GM18909 (cell line): ENCODE measurements around the gene POU3F3.

ENCODE experiments used
- ATAC-seq: cut with Tn5 transposase; IDR thresholded peaks from one replicate; pipeline ENCODE4 v1.9.1; 2021; ENCODE audit warnings: mild to moderate bottlenecking; ENCODE audit not compliant: unreplicated experiment, poor library complexity

The POU3F3 gene

GRCh38 chr2:104859766-104860450 is 6.0 kb downstream of the POU3F3 start:
- no peak for ATAC-seq

DNA sequence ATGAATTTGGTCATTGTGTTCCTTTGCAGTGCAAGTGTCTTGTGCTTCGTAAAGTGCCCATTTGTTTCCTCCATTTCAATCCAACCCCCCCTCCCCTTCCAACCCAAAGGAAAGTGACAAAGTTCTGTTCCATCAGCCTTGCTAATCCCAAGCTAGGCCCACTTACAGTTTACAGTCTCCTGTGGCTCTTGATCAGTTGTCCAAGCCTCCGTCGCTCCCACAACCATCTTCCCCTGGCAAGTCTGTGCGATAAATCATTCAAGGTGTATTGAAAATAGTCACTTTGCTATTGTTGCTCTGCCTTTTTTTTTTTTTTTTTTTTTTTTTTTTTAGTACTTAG is 6.5 kb downstream of the POU3F3 start:
- ATAC-seq, result no peak

DNA sequence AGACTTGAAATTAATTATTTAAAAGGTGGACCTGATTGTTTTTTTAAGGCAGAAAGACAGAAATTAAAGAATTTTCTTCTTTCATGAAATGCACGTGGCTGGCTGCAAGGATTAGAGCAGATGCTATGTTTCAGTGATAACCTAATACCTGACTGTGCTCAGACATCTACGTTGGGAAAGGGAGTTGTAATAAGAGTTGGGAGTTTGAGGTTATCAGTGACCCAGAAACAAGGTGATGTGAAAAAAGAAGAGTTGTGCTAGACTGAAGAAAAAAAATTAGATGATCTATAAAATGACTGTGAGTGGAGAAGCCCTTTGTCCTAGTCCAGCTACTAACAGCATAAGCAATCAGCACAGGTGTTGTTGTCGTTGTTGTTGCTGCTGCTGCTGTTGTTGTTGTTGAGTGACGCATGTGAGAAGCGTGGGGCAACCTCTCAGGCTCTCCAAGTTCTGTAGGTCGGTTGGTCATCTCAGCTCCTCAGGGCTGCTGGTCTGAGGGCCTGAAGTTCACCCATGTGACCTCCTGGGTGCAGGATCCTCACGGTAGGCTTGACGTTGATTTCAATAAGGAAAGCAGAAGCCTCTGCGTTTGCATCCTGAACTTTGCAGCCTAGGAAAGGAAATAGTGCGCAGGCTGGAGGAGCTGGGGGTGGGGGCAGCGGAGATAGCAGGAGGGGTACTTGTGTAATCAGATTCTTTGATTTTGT is 7.6 kb downstream of the POU3F3 start:
- ATAC-seq, result no peak

DNA sequence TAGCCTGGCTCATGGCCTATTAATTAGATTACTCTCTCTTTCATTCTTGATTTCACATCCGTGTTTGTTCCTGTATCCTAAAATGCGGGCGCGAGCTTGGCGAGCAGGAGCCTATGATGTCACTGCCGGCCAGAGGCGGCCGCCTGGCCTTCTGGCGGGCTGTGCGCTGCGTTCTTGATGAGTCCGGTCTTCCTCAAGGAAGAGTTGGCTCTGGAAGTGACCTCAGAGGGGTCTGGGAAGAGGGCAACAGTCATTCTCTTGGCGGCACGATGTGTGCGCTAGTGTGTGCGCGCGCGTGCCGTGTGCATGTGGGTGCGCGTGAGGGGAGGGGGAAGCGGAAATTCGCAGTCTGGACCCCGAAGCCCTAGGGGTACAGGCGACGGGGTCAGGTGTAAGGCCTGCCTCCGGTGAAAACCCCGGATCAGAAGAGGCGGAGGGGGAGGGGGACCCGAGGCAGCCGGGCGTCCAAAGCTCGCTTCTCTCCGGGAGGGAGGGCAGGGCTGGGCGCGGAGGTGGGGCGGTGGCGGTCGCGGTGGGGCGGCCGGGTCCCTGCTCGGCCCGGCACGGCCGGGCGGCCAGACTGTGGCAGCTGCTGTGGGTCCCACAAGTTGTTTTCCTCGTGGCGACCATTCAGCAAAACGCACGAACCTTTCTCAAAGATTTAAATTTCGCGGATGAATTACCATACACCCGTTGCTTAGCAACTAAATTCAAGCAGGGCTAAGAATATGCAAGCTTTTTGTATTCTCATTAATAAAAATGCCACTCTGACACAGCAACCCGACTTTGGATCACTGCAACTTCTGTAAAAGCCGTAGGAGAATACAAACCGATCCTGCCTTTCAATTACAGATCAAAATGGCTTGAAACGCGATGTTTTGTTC is 8.4 kb downstream of the POU3F3 start:
- no peak for ATAC-seq

DNA sequence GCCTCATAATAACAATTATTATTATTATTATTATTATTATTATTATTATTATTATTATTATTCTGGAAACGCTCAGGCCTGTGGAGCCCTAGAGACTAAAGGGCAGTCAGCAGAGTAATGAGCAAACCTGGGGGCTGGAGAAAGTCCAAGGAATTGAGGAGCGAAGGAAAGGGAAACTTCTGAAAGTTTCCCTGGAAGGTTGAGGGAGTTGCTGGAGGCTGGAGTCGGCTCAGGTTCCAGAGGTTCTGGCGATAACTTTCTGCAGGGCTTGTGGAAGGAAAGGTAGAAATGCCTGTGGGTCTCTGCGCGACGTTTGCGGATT is 9.2 kb downstream of the POU3F3 start:
- ATAC-seq, result no peak

DNA sequence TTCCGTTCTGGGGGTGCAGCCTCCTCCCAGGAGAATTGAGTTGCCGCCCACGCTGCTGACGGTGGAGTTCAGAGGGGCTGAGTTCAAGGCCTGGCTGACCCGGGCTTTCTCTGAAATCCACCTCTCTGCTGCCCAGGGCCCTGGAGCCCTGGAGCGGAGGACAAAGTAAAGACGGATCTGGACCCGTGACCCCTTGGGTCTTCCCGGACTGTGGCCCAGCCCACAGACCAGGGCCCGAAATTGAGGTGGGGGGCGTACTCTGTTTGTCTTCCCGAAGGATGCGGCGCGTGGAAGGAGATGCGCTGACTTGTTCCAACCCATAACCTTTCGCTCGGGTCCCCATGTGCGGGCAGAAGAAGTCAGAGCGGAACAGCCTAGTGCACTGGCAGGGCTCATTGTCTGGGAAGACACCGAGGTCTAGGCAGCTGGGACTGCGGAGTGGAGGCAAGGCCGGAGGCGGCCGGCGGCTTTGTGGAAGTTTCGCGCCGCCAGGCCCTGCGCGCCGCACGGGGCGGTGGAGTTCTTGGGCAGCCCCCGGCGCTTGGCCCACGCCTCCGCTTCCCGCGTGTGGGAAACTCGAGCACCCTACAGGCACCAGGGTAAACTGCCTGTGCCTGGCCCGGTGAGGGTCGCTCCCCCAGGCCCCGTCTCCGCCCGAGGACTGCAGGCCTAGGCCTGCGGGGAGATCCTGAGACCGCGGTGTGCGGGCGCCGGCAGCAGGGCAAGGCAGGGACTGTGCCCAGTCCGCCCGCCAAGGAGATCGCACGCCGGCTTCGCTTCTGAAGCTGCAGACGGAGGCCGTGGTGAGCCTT is 9.8 kb downstream of the POU3F3 start:
- no peak for ATAC-seq

DNA sequence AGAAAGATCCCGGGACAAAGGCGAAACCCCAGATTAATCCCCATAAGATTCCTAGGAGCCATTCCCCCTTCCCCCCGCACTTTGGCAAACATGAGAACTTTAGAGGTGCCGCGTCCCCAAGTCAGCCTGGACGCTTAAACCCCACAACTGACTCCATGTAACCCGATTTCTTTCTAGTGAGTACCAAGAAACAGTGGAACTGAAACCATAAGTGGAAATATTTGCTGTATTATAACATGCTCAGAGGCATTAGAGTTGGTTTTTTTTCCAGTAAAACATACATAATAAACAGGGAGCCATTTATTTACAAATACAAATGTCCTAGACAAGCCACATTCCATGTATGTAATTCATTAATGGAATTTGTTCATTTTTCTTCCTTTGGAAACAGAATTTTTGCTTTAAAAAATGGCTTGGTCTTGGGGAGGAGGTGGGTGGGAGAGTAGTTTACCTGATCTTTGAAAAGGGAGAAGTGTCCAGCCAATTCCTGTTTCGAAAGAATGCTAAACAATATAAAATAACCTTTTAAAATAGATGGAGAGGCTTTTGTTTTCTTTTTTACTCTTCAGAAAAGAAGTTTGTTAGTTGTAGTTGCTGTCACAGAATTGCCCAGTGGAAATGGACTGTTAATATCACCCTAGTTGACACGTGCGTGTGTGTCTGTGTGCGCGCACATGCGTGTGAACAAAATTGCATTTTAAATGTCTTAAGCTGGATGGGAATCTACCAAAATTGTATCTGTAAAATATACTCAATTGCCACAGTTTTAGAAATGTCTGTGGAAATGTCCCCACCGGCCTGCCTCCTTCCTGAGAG is 10.6 kb downstream of the POU3F3 start:
- ATAC-seq, result no peak

GRCh38 chr2:104865096-104865470 is 11.2 kb downstream of the POU3F3 start:
- ATAC-seq, result no peak

- ATAC-seq, result no peak
Observed at GRCh38 chr2:104866122-104866864, 12.4 kb downstream of the POU3F3 start.

DNA sequence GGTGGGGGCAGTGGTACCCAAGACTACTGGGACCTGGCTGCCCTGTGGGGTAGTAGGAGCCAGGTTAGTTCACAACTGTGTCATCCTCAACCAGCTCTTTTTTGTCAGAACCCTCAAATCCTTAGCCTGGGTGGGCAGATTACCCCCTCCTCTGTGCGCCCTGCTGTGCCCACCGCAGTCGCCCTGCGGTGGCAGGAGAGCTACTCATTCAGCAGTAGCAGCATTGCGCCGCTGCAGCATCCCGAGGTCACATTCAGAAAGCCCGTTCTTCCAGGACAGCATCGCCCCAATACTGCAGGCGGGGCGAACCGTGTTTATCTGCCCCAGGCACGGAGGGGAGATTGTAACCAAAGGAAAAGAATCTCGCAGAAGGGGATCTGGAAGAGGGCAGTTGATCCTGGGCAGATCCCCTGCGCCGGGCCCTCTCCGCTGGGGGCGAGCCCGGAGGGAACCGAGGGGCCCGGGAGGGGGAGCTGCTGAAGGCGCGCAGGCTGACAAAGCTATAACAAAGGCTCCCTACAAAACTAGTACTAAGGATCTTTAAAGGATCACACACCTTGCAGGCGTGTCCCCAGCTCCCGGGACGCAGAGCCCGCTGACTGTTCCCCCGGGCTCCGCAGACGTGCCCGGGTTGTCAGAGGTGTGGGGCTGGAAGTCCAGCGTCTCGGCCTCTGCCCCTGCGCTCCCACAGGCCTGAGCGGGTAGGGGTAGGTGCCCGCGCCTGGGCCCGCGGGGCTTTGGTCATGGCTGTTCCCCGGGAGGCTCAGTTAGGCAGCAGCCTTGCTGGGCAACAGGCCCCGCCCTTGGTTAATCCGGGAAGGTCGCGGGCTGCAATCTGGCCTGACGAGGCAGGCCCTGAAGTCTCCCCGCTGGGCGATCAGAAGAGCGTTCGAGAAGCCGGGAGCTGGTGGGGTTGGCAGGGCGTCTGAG is 13.2 kb downstream of the POU3F3 start:
- ATAC-seq, result no peak

DNA sequence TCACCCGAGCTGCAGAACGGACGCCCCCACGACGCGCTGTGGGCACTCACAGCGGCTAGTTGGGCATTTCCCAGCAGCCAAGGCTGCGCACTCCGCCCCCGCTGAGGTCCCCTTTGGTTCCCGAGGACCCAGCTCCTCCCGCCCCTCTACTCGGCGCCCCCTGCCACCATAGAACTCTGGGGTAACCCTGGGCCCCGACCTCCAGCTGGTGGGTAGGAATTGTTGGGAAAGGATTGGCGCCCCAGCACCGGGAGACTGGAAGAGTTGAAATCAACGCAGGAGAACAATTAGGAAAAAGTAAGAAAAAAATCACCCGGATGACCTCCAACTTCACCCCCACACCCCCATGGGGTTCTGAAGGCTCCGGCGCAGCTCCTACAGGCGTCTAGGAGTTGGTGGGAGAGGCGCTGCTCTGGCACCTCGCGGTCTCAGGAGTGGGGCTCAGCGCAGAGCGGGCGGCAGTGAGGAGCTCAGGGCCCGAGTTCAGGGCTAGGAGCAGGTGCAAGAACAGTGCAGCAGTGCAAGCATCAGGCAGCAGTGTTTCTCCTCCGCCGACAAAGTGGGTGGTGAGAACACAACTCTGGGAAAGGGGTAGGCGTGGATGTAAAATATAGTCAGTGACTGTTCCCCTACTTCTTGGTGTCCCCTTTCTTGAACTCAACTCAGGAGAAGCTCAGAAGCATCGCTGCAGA is 14.0 kb downstream of the POU3F3 start:
- no peak for ATAC-seq

GRCh38 chr2:104868505-104868866 is 14.6 kb downstream of the POU3F3 start:
- ATAC-seq, result no peak

DNA sequence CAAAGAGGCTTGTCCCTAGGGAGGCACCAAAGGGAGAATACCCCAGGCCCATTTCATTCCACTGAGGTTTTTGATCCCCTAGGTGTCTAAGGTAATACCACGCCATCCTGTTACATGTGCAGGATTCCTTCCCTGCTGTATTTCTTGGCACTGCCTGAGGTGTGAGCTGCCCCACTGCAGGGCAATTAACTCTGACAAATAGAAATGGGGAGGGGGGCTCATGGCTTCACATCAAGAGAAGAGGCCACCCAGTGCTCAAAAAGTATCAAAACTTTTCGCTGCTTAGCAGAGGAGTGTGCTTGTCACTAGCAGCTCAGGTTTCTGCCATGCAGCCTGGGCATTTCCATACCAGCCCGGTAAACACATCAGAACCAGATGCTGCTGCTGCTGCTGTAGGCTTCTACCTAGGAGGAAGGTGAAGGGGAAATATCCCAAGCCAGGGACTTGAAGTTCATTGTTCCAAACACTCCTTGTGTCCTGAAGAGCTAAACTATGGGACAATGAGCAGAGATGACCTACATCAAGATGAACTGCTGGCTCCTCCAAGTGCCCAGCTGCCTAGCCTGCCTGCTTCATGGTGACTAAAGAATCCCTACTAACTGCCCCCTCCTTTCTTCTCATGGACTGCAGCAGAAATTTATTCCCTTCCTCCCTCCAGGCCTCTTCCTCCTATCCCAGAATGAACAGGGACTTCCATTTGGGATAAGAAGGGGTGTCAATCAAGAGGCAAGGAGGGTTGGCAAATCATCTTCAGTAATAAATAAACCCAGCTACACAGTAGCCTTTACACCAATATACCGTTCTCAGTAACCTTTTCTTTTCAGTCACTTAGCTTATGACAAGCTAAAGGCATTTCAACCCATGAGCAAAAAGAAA is 16.4 kb downstream of the POU3F3 start:
- no peak for ATAC-seq

DNA sequence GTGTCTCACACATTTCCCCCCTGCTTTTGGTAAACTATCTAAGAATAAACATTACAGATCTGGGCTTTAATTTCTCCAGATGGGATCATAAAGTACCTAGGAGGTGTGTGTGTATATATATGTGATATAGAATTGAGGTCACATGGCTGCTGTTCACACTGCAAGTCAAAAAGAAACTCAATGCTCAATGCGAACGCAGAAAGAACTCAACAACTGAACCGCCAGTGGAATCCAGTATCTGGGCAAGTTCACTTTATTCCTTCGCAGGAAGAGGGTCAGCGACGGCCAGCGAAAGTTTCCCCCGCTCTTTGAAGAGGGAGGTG is 17.7 kb downstream of the POU3F3 start:
- no peak for ATAC-seq

DNA sequence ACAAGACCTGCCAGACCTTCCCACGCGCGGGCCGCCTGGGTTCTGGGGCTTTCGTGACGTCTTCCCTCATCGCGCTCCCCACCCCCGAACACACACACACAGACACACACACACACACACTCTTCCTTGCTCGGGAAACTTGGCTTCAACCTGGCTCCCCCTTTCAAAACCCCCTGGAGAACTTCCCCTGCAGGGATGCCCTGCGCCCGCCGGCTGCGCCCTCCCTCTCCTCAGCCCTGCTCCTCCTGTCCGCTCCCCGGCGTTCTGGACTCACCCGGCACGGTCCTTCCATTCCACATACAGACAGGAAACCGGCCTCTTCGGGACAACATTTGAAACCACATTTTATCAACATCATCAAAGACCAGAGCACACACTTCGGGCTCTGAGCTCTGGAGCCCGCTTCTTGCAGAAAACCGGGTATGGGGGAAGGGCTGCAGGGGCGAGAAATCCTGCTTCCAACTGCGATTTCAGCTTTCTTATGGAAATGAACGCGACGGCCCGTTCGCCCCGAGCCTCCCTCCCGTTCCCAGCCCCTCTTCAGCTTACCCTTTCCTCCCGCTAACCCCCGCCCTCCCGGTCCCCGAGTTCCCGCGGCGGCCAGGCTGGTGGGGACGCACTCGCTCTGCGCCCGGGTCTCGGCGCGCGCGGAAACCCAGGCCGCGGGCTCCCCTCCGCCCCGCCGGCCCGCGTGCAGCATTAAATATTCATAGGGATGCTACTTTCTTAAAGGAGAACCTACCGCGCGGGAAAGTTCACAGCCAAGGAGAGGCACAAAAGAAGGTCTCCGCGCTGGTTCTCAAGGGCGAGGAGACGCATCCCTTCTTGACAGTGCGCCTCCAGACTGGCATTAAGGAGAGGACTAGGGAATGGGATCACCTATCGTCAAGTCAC is 18.3 kb downstream of the POU3F3 start:
- ATAC-seq, result no peak
